ENCODE data around the gene PIK3R1. TPM values are rescaled to one million over a fixed set of nuclear protein-coding genes. Genes with fewer than 3 reads are reported as not detected.

Gene PIK3R1
- total RNA-seq, 1 experiment from 2014 or later: 11.3 TPM

GRCh38 chr5:68286612-68286912 lies 71.0 kb downstream of the PIK3R1 start:
- TF ChIP-seq CTCF (conservative IDR thresholded peaks at IDR 0.05): no peak; the same call in 2 of the 3 replicates
- no peaks in the 10 kb centered on the region for H3K9me3 Mint-ChIP-seq

More at GRCh38 chr5:68286612-68286912, 71.0 kb downstream of the PIK3R1 start:
- Histone ChIP-seq H2AK5ac (ENCODE audit: insufficient read length, low read length) (no peak overlapping the region), H3K18ac (ENCODE audit: insufficient read length, low read depth, low read length) (no peak overlapping the region), H4K5ac (ENCODE audit: insufficient read length, low read depth, low read length) (no peak overlapping the region), H3K4me1 (ENCODE audit: insufficient read depth, low read length) (no peaks in the 10 kb centered on the region), H2BK5ac (ENCODE audit: insufficient read length, low read length) (no peak overlapping the region), H3K27me3 (ENCODE audit: insufficient read depth, low read length) (no peaks in the 10 kb centered on the region), H2BK12ac (ENCODE audit: insufficient read length, low read depth, low read length) (no peak overlapping the region), H4K91ac (ENCODE audit: insufficient read length, low read depth, low read length) (no peak overlapping the region), H2BK20ac (ENCODE audit: low read depth, low read length, poor library complexity, severe bottlenecking) (no peak overlapping the region), H3K14ac (ENCODE audit: insufficient read depth, low read length) (no peak overlapping the region), H3K79me1 (ENCODE audit: insufficient read depth, low read depth, low read length, poor library complexity, severe bottlenecking) (no peaks in the 10 kb centered on the region), H2AFZ (ENCODE audit: low read length) (no peak overlapping the region), H3K4ac (ENCODE audit: low read depth, low read length) (no peak overlapping the region), H3K23ac (ENCODE audit: insufficient read length, low read depth, low read length) (no peak overlapping the region), H3K9me3 (ENCODE audit: control insufficient read depth, low read depth, low read length) (no peaks in the 10 kb centered on the region), H3K56ac (ENCODE audit: insufficient read length, low read depth, low read length) (no peak overlapping the region), H4K20me1 (ENCODE audit: control insufficient read depth, insufficient read depth, insufficient read length) (no peaks in the 10 kb centered on the region), H4K8ac (replicated peaks; ENCODE audit: insufficient read length, low read depth, low read length) (no peak overlapping the region), H3K27ac (ENCODE audit: insufficient read length, low read depth, low read length) (no peak overlapping the region), H3K79me2 (ENCODE audit: insufficient read depth, low read length) (no peaks in the 10 kb centered on the region), H3T11ph (ENCODE audit: low read length) (no peak overlapping the region), H3K4me2 (ENCODE audit: insufficient read depth, insufficient read length, low read length) (no peak overlapping the region), H2BK15ac (ENCODE audit: low read depth, low read length) (no peak overlapping the region), H3K23me2 (ENCODE audit: insufficient read length, low read depth, low read length, poor library complexity, severe bottlenecking) (peaks cover 12% of the 10 kb centered on the region), H2BK120ac (ENCODE audit: low read depth, low read length, poor library complexity, severe bottlenecking) (no peak overlapping the region), H3K9ac (ENCODE audit: extremely low read depth, insufficient read length, low read length) (no peak overlapping the region)
- Mint-ChIP-seq H3K4me1 (peaks cover 43 to 48% of the 10 kb centered on the region in 2 experiments), H3K27me3 (ENCODE audit: low read depth) (no peaks in the 10 kb centered on the region; the same call in 1 of the 2 replicates), H3K27ac (no peak overlapping the region), H3K4me3 (no peak overlapping the region), H3K36me3 (ENCODE audit: insufficient read depth in 1 of 3, low read depth in 3 of 3) (peaks cover 0 to 4% (median 0%) of the 10 kb centered on the region in 3 experiments; a peak in 2 of 7 replicates)
- no peak for DNase-seq
- WGBS (ENCODE audit: extremely low coverage, insufficient read length, low lambda C conversion rate): no CpG with 5 or more reads among the region's 1 CpG

Data from H9 (cell line).